ENCODE data around the gene TRIP12.

DNA sequence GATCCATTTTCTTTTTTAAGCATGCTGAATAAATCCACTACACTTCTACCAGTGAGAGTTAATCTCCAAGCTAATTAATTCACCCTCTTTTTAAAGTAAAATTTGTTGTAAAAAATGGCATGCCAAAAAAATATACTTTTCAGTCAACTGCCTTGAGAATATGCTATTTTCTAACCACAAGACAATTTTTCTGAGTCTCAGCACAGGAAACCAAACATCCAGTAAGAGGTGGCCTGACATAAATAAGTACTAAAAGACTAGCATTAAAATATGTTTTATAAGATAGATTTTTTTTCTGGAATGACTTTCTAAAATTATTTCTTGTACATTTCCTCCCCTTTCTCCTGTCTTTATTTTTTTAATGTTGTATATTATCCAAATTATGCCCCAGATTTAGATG is 3.4 kb upstream of the TRIP12 start:
- TF ChIP-seq CTCF (IDR thresholded peaks at IDR 0.05; ENCODE audit: insufficient read depth, low read length) (no peak), POLR2AphosphoS5 (IDR thresholded peaks at IDR 0.05; ENCODE audit: low read depth) (no peak)
